Stimulated activated CD8-positive, alpha-beta memory T cell treated with anti-CD3 and anti-CD28 coated beads, Interleukin-12 subunit alpha, Interleukin-12 subunit beta, amount 100 ng/mL, for 4 hours (primary cell): ENCODE measurements around the gene RRP15.
"Not testable (repeated sequence)": the region's sequence is repeated elsewhere in the genome, so short reads cannot be mapped to it uniquely, and the experiment has no call there.

Experiments
- DNase-seq: peaks from one replicate; pipeline ENCODE4 v3.0.0-alpha.2; 2020; ENCODE audit warnings: low read depth

RRP15 gene

DNA sequence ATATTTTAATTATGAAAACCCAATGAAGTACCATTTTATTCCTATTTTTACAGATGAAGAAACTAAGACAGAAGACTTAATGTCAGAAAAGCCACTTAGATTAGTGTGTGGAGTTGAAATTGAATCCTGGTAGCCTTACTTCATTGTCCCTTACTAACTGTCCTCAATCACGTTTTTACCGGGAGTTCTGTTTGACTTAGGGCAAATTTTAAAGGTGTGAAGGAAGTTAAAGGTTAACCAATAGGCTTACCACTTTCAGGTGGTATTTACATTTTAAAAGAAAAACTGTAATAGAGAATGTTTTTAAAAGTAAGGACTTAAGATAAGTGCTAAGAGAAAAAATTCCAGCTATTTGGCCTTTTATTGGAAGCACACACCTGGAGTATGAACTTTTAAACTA, 12.4 kb downstream of the RRP15 start:
- DNase-seq, result no peak

GRCh38 chr1:218297867-218298266, 12.8 kb downstream of the RRP15 start:
- no peak for DNase-seq

DNA sequence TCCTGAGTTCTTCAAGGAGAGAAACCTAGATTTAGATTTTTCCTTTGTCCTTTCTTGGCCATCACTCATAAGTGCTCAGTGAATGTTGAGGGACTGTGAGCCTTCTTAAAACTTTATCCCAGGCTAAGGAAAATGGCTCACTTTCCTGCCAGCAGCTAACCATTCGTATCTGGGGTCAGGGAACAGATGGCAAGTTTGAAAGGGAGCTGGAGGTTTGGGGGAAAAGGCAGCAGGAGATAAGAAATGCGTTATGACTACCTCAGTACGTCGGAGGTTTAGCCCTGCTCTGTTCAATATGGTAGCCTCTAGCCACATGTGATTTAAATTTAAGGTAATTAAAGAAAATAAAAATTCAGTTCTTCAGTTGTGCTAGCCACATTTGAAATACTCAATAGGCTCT, 13.3 kb downstream of the RRP15 start:
- DNase-seq, result no peak

DNA sequence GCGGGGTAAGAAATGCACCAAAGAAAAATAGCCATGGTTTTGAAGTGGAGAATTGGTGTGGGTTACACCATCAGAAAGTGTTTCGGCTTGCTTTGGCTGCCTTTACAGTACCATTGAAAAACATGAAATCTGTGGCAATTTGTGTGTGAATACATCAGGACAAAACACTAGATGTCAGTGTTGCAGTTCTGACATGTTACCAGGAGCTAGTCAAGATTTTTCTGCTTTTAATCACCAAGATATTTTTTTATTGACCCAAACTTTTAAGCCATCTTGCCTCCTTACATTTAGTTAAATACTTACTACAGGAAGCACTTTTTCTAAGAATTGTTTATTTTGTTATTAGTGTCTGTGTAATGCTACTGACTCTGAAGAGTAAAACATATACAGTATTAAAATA, 14.3 kb downstream of the RRP15 start:
- no peak for DNase-seq

DNA sequence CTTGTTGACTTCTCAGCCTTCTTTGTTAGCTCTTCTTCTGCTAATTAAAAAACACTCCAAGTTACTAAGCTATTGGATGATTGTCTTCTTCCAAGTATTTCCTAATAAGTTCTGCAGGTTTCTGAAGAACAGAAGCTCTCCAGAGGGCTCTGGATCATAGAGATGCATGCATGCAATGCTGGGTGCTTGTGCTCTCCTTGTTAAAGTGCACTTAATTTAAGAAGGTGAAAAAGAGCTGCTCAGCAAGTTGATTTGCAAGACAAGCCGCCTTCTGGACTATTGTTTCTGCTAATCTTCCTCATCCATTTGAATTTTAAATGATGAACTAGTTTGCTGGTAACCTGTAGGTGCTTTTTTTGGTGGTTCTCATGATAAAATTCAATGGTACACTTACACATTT, 16.1 kb downstream of the RRP15 start:
- DNase-seq, result no peak

DNA sequence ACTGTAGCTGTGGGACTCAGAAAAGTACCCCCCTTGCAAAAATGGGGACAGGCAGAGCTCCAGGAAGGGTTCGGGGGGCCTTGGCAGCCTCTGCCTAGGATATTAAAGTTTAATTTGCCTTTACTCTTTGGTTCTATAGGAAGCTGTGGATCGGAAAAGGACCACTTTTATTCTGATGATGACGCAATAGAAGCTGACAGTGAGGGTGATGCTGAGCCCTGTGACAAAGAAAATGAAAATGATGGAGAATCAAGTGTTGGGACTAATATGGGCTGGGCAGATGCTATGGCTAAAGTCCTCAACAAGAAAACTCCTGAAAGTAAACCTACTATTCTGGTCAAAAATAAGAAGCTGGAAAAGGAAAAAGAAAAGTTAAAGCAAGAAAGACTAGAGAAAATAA, 17.1 kb downstream of the RRP15 start:
- no peak for DNase-seq

DNA sequence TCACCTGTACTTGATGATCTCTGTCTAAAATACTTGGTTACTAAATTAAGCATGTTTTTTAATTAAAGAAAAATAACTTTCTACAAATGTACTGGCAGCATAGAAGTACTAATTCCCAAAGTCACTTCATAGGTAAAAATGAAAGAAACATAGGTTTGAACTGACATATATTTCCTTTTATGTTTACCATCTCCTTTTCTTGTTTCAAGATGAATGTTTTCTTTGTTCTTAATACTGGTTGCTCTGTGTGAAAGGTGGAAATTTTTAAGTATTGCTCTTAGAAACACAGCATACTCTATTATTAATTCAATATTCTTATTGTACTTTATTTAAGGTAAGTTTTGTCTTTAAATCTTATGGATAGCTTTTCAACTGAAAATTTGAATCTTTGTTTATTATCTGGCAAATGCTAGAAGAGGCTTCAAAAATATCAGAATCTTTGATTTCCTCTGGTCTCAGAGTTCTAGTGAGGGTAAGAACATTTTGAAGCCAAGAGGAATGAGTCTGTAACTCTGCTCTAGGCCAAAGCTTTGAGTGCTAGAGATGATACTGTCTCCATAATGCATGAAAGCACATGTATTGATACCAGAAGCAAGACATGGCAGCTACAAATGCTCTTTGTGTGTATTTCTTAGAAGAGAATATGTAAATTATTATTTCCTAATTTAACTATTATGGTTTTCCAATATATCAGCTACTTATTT, 18.2 kb downstream of the RRP15 start:
- DNase-seq, result no peak

DNA sequence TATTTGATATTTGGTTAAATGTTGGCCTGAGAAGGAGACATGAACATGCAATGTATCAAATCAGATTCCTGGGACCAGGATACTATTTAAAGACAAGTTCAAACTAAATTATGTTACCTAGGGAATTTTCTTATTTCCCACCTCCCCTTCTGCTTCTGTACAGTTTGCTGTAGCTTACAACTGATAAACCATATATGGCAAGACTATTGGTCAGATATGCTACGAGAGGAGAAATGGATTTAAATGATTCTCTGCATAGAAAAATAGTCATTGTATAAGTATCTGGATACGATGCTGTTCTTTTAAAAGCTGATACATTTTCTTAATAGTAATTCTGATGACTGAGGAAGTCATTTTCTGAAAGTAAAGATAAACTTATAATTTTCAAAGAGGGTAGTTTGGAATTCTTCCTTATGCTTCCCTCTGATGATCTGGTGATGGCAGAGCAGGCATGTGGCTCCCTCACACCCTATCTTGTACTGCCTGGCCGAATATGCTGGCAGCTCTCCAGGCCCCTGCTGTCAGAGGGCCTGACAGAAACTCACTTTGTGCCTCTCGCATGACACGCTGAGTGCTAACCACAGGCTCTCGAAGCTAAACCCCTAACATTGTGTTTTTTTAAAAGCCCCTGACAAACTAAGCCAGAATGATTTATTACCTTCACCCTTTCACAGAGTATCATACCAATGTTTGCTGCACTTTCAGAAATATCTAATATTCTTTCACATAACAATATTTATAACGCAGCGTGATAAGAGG, 19.4 kb downstream of the RRP15 start:
- DNase-seq, result no peak

- DNase-seq, result no peak
These were observed 20.5 kb downstream of the RRP15 start for GRCh38 chr1:218305472-218306064.

DNA sequence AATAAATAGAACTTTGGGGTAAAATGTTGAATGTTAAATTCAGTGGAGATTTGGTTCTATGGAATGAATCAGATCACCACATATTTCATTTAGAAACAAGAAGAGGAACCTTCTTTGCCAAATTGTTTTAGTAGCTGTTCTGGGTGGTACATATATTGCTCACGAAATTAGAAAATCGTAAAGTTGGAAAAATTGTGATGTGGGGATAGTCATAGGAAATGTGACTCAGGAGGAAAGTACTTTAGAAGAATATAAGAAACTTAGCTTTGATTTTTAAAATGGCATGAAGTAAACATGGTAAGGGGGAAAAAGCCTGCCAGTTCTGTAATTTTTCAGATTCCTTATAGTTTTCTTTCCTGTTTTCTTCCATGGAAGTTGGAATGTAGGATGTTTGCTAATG, 27.4 kb downstream of the RRP15 start:
- DNase-seq, result no peak

- no peak for DNase-seq
These were observed 29.2 kb downstream of the RRP15 start for GRCh38 chr1:218314316-218314715.

DNA sequence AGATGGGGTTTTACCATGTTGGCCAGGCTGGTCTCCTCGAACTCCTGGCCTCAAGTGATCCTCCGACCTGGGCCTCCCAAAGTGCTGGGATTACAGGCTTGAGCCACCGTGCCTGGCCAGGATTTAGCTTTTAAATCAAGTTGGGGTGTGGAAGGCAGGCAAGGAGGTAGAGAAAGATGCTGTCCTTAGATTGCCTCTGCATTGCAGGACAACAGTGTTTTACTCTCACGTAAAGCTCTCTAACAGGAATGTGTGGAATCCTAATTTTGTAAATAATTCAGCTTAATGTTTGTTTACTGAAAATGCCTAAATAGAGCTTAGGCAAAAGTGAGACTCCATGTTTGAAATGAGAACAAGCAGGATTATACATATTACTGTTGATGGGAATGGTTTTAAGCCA, 30.5 kb downstream of the RRP15 start:
- DNase-seq, result no peak

- DNase-seq, result no peak
These were observed 32.0 kb downstream of the RRP15 start for GRCh38 chr1:218317061-218317460.

GRCh38 chr1:218320182-218320581, 35.1 kb downstream of the RRP15 start:
- not testable (repeated sequence) for DNase-seq

DNA sequence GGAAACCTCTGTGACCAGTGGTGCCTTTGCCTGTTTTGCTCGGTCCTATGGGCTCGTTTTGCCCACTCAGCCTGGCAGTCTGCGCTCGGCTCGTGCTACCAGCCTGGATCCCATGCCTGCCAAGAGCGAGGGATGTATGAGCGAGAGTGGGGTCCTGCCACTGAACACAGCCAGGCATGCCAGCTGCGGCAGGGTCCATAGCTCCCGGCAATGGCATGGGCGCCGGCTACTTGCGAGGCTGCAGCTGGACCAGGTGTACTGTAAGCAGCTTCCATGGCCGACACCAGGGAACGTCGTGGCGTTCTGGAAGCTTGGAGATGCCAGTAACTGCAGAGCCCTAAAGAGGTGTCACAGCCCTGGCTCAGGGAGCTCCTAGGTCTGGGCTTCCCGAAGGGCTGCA, 37.7 kb downstream of the RRP15 start:
- DNase-seq, result no peak

- DNase-seq, result no peak
These were observed 38.6 kb downstream of the RRP15 start for GRCh38 chr1:218323568-218324225.

DNA sequence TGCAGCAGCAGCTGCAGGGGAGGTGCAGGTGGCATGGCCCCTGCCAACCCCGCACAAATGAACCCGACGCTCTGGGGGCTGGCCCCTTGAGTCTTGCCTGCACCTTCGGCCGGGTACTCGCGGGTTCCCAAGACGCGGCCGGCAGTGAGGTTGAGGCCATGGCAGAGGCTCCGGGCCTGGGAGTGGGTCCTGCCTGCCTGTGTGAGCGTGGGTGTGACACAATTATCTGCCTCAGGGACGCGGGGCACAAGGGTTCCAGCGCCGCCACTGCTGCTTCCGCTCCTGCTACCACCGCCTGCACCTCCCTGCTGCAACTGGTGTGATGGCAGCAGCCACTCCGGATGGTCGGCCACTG, 39.1 kb downstream of the RRP15 start:
- DNase-seq, result no peak

- no peak for DNase-seq
These were observed 43.7 kb downstream of the RRP15 start for GRCh38 chr1:218328769-218329168.

GRCh38 chr1:218330043-218330623, 45.0 kb downstream of the RRP15 start:
- DNase-seq, result no peak

DNA sequence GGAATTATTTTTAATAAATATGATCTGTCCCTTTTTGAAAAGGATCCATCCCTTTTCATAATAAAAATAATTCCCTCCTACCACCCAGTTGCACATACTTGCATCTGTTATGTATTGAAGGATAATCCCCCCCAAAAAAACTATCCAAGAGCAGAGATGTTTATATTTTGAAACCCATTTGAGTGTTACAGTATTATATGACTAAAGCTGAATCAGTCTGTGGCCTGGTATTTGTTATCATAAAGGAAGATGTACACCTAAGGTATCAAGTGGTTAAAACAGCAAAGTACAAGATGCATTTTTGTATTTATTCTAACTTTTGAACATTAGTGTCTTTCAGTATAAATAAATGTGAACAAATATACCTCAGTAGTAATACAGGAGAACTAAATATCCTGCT, 47.3 kb downstream of the RRP15 start:
- DNase-seq, result no peak

GRCh38 chr1:218336328-218336727, 51.2 kb downstream of the RRP15 start:
- no peak for DNase-seq

DNA sequence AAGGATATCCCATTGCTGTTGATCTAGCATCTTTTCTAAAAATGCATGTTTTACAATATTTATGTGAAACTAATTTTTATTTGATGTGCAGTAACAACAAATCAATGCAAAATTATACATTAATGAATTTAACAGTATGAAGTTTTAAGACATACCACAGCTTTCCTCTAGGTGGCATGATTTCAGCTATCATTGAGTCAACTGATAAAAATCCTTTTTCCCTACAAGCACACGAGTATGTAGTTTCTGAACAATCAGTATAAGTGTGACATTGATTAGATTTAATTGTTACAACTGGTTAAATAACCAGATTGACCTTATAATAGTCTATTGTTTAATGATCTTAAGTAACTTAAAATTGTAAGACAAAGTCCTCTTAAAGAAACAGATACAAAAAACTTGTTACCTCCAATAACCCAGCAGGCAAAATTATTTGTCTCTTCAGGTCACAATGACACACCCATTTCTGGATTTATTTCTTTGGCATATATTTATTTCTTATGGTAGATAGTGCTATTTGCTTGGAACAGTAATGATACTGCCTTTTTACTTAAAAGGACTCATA, 54.3 kb downstream of the RRP15 start:
- no peak for DNase-seq
